Activated T-cell treated with anti-CD3 and anti-CD28 coated beads, Interleukin-2, amount 50 U/mL, for 72 hours (primary cell): Measurements from ENCODE around the gene AEBP2. TPM values are rescaled to one million over a fixed set of nuclear protein-coding genes. Genes with fewer than 3 reads are reported as not detected.
A peak's percentile ranks its signal among the peaks of the same experiment; 100 is the strongest.
"Not testable (repeated sequence)": the region's sequence is repeated elsewhere in the genome, so short reads cannot be mapped to it uniquely, and the experiment has no call there.

Experiments
- ATAC-seq, 2 donors: fragments of 150-1000 bp; cut with Tn5 transposase; replicated peaks in 1 of 2; 2 replicates each; pipeline ENCODE4 v1.10.0; 2021; ENCODE audit warnings: moderate library complexity in 2 of 2, mild to moderate bottlenecking in 1 of 2
- DNase-seq, 2 donors: peaks; one replicate each; pipeline ENCODE4 v3.0.0; 2021 to 2022; ENCODE audit warnings: mixed read lengths in 1 of 2
- H3K27ac Mint-ChIP-seq: one replicate; pipeline ENCODE4 v1.8.0; 2022; ENCODE audit warnings: mild to moderate bottlenecking, moderate library complexity, mixed read lengths
- H3K27me3 Mint-ChIP-seq: one replicate; pipeline ENCODE4 v1.8.0; 2022; ENCODE audit warnings: low read depth, mixed read lengths
- H3K36me3 Mint-ChIP-seq, 2 donors: one replicate each; pipeline ENCODE4 v1.8.0; 2022; ENCODE audit warnings: mixed read lengths in 2 of 2, mild to moderate bottlenecking in 1 of 2; ENCODE audit not compliant: insufficient read depth in 2 of 2
- H3K4me1 Mint-ChIP-seq: one replicate; pipeline ENCODE4 v1.8.0; 2022; ENCODE audit warnings: low read depth, mixed read lengths
- H3K4me3 Mint-ChIP-seq, 2 donors: one replicate each; pipeline ENCODE4 v1.8.0; 2022; ENCODE audit warnings: mild to moderate bottlenecking in 2 of 2, mixed read lengths in 2 of 2, moderate library complexity in 2 of 2
- H3K9me3 Mint-ChIP-seq, 2 donors: one replicate each; pipeline ENCODE4 v1.8.0; 2022; ENCODE audit warnings: mixed read lengths in 2 of 2
- total RNA-seq, 2 donors: library from RNA; stranded (reverse); gene quantifications; one replicate each; pipeline ENCODE4 v1.2.3, GENCODE V29; 2022

Gene AEBP2
- total RNA-seq, 2 donors from 2014 or later: 59.4 to 64.5 TPM

GRCh38 chr12:19539836-19540235 lies 100.5 kb downstream of the AEBP2 start:
- Mint-ChIP-seq H3K36me3 (peaks cover 13 to 19% of the 10 kb centered on the region in 2 donors), H3K27ac (no peak overlapping the region), H3K4me1 (no peaks in the 10 kb centered on the region), H3K27me3 (no peaks in the 10 kb centered on the region), H3K9me3 (peaks cover 10 to 12% of the 10 kb centered on the region in 2 donors), H3K4me3 (no peak overlapping the region)
- ATAC-seq: no peak
- DNase-seq: no peak

DNA sequence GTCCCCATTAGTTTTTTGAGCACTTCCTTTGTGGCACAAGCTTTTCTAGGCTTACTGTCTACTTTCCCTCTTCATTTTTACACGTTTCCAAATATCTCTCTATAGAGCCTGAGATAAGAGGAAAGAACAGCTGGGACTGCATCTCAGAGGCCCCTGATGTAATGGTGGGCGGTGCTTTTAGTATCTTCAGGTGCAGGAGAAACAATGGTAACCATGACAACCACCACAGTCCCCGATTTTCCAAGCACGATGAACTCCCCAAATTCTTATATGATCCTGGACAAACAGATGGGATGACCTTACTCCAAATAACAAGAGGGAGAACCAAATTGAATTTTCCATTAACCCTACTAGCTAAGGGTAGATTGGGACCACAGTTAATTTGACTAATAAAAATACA lies 103.3 kb downstream of the AEBP2 start:
- no peak for ATAC-seq
- DNase-seq: no peak
- Mint-ChIP-seq H3K4me1 (no peaks in the 10 kb centered on the region), H3K4me3 (no peak overlapping the region), H3K36me3 (peaks cover 0 to 2% of the 10 kb centered on the region in 2 donors), H3K9me3 (no peaks in the 10 kb centered on the region), H3K27ac (no peak overlapping the region), H3K27me3 (no peaks in the 10 kb centered on the region)

- Mint-ChIP-seq H3K4me1 (no peaks in the 10 kb centered on the region), H3K27ac (no peak overlapping the region), H3K4me3 (no peak overlapping the region), H3K9me3 (no peaks in the 10 kb centered on the region), H3K27me3 (no peaks in the 10 kb centered on the region), H3K36me3 (peaks cover 0 to 2% of the 10 kb centered on the region in 2 donors)
- DNase-seq (no peak), ATAC-seq (no peak)
Observed at GRCh38 chr12:19544353-19544752, 105.1 kb downstream of the AEBP2 start.

DNA sequence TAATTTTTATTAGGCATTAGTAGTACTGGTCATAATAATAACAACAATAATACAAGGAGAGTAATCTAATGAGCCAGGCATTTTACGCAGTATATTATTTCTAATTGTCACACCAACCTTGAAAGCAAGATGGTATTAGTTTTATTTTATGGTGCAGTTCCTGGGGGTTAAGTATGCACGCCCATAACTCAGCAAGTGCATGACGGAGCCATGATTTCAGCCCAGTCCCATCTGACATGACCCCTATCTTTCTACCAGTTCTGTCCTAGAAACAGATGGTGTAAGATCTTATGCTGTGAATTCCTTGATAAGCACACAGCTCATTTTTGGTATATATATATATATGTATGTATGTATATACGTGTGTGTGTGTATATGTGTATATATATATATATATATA lies 106.0 kb downstream of the AEBP2 start:
- no peak for DNase-seq
- no peak for ATAC-seq
- H3K4me3 Mint-ChIP-seq: no peak overlapping the region
- no peaks in the 10 kb centered on the region for H3K27me3 Mint-ChIP-seq
- H3K9me3 Mint-ChIP-seq: no peaks in the 10 kb centered on the region
- H3K4me1 Mint-ChIP-seq: no peaks in the 10 kb centered on the region
- no peak overlapping the region for H3K27ac Mint-ChIP-seq
- H3K36me3 Mint-ChIP-seq: peaks cover 0 to 2% of the 10 kb centered on the region in 2 donors

DNA sequence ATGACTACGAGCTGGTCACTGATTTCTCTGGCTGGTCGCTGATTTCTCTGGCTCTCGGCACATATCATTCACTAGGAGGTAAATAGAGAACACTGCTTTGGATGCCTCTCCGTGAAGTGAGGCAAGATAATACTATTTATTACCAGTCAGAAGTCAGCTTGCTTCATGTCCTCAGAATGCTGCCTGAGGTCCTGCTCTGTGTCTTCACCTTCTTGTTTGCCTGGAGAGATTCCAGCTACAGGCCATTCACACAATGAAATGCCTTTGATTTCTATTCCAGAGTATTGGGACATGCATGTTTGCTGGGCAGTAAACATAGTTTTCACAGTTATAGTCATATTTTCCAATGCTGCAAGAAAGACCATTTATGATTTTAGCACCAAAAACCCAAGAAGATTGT lies 106.7 kb downstream of the AEBP2 start:
- Mint-ChIP-seq H3K27me3 (no peaks in the 10 kb centered on the region), H3K9me3 (no peaks in the 10 kb centered on the region), H3K4me1 (peaks cover 1% of the 10 kb centered on the region), H3K36me3 (peaks cover 0 to 2% of the 10 kb centered on the region in 2 donors), H3K4me3 (no peak overlapping the region), H3K27ac (no peak overlapping the region)
- no peak for DNase-seq
- ATAC-seq: no peak

- Mint-ChIP-seq H3K9me3 (no peaks in the 10 kb centered on the region), H3K36me3 (peaks cover 0 to 2% of the 10 kb centered on the region in 2 donors), H3K27ac (no peak overlapping the region), H3K4me3 (no peak overlapping the region), H3K4me1 (peaks cover 4% of the 10 kb centered on the region), H3K27me3 (no peaks in the 10 kb centered on the region)
- ATAC-seq: no peak
- no peak for DNase-seq
Observed at GRCh38 chr12:19546611-19547162, 107.4 kb downstream of the AEBP2 start.

- Mint-ChIP-seq H3K9me3 (no peaks in the 10 kb centered on the region), H3K27me3 (no peaks in the 10 kb centered on the region), H3K27ac (no peak overlapping the region), H3K4me3 (no peak overlapping the region), H3K4me1 (peaks cover 10% of the 10 kb centered on the region), H3K36me3 (peaks cover 0 to 2% of the 10 kb centered on the region in 2 donors)
- DNase-seq (no peak), ATAC-seq (no peak)
Observed at GRCh38 chr12:19547271-19547671, 108.0 kb downstream of the AEBP2 start.

DNA sequence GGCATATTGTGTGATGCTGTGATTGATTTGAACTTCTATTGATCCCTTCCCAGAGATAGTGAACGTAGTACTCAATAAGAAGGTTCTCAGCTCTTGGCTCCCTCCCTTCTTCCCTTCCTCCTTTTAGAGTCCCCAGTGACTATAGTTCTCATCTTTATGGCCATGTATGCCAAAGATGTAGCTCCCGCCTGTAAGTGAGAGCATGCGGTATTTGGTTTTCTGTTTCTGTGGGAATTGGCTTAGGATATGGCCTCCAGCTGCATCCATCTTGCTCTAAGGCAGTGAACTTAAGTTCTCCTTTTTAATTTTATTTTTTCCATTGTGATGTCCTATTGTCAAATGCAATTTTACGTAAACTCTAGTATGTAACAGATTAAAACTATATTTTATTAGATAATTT lies 109.5 kb downstream of the AEBP2 start:
- Mint-ChIP-seq H3K36me3 (no peaks in the 10 kb centered on the region), H3K9me3 (no peaks in the 10 kb centered on the region), H3K27me3 (no peaks in the 10 kb centered on the region), H3K27ac (no peak overlapping the region), H3K4me3 (no peak overlapping the region), H3K4me1 (peaks cover 24% of the 10 kb centered on the region)
- no peak for ATAC-seq
- DNase-seq: no peak

DNA sequence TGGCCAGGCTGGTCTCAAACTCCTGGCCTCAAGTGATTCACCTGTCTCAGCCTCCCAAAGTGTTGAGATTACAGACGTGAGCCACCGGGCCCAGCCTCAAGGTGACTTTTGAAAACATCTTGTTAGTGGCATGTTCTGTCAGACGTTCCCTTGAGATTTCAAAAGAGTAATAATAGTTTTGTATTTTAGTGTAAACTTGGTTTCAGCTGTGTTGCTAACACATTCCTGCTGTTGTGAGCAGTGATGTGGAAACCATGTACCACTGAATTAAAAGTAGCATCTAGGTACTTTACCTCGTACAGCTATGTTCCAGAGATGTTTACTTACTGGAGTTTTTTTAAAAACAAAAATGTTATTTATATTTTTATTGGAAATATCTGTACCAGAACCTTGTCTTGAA lies 111.3 kb downstream of the AEBP2 start:
- H3K27me3 Mint-ChIP-seq: no peaks in the 10 kb centered on the region
- H3K4me3 Mint-ChIP-seq: no peak overlapping the region
- H3K27ac Mint-ChIP-seq: no peak overlapping the region
- ATAC-seq: no peak
- H3K9me3 Mint-ChIP-seq: no peaks in the 10 kb centered on the region
- no peaks in the 10 kb centered on the region for H3K36me3 Mint-ChIP-seq
- DNase-seq: no peak
- H3K4me1 Mint-ChIP-seq: peaks cover 24% of the 10 kb centered on the region

DNA sequence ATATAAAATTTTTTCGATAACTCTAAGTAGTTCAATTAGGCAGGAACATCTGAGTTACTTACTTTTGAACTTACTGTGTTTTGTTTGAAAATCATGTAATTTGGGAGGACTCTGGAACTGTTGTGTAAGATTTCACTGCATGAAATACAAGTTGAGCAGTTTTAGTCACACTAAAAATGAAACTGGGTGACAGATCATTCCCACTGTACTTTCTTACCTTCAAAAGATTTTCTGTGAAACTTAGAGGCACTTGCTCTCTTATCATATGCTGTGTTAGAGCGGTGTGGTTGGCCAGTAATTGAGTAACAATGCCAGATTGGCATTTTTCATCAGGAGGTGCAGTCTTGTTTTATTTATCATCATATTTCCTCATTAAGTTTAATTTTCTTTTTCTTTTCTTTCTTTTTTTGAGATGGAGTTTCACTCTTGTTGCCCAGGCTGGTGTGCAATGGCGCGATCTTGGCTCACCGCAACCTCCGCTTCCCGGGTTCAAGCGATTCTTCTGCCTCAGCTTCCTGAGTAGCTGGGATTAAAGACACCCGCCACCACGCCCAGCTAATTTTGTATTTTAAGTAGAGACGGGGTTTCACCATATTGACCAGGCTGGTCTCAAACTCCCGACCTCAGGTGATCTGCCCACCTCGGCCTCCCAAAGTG lies 113.3 kb downstream of the AEBP2 start:
- not testable (repeated sequence) for H3K9me3 Mint-ChIP-seq, H3K36me3 Mint-ChIP-seq, H3K27me3 Mint-ChIP-seq
- Mint-ChIP-seq H3K4me3 (peak overlapping the region; percentile 45 to 65), H3K4me1 (peaks cover 24% of the 10 kb centered on the region), H3K27ac (peak overlapping the region; percentile 37)
- ATAC-seq (peak; percentile 99 to 100), DNase-seq (peak; percentile 24 to 35)

DNA sequence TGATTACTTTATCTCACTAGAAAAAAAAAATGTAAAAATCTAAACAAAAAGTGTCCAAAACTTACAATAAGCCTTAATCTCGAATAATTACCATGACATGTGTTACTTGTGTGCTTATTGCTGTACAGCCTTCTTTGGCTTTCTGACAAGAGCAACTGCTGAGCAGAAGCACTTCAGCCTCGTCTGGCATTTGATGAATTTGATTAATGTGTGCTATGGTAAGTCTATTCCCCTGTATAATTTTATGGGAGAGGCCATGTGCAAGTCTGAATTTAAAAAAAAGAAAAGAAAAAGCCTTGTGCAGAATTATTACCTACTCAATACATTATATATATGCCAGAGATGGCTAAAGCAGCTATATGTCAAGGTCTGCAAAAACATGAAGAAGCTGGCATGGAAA lies 113.9 kb downstream of the AEBP2 start:
- Mint-ChIP-seq H3K27ac (peak overlapping the region; percentile 28), H3K27me3 (no peaks in the 10 kb centered on the region), H3K4me1 (peaks cover 24% of the 10 kb centered on the region), H3K9me3 (no peaks in the 10 kb centered on the region), H3K36me3 (peaks cover 0 to 5% of the 10 kb centered on the region in 2 donors), H3K4me3 (peak overlapping the region; percentile 45 to 65)
- ATAC-seq: no peak
- no peak for DNase-seq

DNA sequence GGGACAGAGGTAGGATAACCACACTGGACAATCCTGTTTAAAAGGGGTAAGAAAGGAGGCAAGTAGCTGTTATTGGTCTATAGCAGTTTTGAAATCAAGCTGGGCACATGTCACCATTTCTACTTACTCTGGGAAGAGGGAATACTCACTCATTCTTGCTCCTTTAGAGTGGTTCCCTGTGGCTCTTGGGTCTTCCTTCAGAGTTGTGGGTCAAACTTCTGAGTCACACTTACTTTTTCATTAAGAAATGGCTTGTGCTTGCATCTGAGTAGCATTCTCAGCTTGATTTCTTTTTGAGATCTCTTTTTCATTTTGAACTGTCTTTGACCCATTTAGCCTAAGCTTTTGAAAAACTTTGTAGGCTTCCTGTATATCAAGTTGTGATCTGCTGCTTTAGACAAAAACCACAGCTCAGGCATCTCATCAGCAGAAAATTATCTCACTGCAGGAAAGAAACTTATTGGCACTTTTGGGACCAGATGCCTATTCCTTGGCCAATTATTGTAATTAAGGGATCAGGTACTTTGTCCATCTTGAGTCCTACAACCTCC lies 122.2 kb downstream of the AEBP2 start:
- Mint-ChIP-seq H3K27me3 (no peaks in the 10 kb centered on the region), H3K4me1 (no peaks in the 10 kb centered on the region), H3K4me3 (no peak overlapping the region), H3K27ac (no peak overlapping the region), H3K9me3 (peaks cover 0 to 6% of the 10 kb centered on the region in 2 donors), H3K36me3 (peaks cover 4 to 8% of the 10 kb centered on the region in 2 donors)
- ATAC-seq (no peak), DNase-seq (no peak)
